Inflammatory macrophage treated with lipopolysaccharide for 1 hour (primary cell): ENCODE results near the gene ADAMTS8.

ENCODE experiments used
- DNase-seq, 2 donors: peaks; one replicate each; pipeline ENCODE4 v3.0.0-alpha.2; 2020 to 2022

ADAMTS8 gene

GRCh38 chr11:130462101-130462885 lies 33.9 kb upstream of the ADAMTS8 start:
- DNase-seq = no peak

- DNase-seq = no peak
These were observed 31.1 kb upstream of the ADAMTS8 start for GRCh38 chr11:130459521-130459920.

GRCh38 chr11:130458410-130458729 lies 30.0 kb upstream of the ADAMTS8 start:
- DNase-seq = no peak

GRCh38 chr11:130457623-130458409 lies 29.4 kb upstream of the ADAMTS8 start:
- DNase-seq = no peak

GRCh38 chr11:130456286-130456685 lies 27.9 kb upstream of the ADAMTS8 start:
- no peak for DNase-seq

- no peak for DNase-seq
These were observed 27.2 kb upstream of the ADAMTS8 start for GRCh38 chr11:130455483-130456127.

- DNase-seq = no peak
These were observed 26.3 kb upstream of the ADAMTS8 start for GRCh38 chr11:130454491-130455252.

- DNase-seq = no peak
These were observed 24.5 kb upstream of the ADAMTS8 start for GRCh38 chr11:130452940-130453339.

- DNase-seq = no peak
These were observed 23.8 kb upstream of the ADAMTS8 start for GRCh38 chr11:130452176-130452575.

GRCh38 chr11:130451231-130452019 lies 23.0 kb upstream of the ADAMTS8 start:
- no peak for DNase-seq

GRCh38 chr11:130449996-130450769 lies 21.8 kb upstream of the ADAMTS8 start:
- peak in 1 of 2 donors; percentile 16 for DNase-seq

- no peak for DNase-seq
These were observed 21.0 kb upstream of the ADAMTS8 start for GRCh38 chr11:130449310-130449990.

GRCh38 chr11:130448416-130449309 lies 20.3 kb upstream of the ADAMTS8 start, which contains the start of gene ADAMTS15:
ADAMTS15 (plus strand) TSS chr11:130448645; CDS start chr11:130448974, 329 bp downstream.
- DNase-seq = peak in 1 of 2 donors; percentile 22

- no peak for DNase-seq
These were observed 19.6 kb upstream of the ADAMTS8 start for GRCh38 chr11:130448039-130448415.

- no peak for DNase-seq
These were observed 17.4 kb upstream of the ADAMTS8 start for GRCh38 chr11:130445788-130446187.

GRCh38 chr11:130442737-130443136 lies 14.3 kb upstream of the ADAMTS8 start:
- DNase-seq = no peak

GRCh38 chr11:130441719-130442118 lies 13.3 kb upstream of the ADAMTS8 start:
- DNase-seq = no peak

GRCh38 chr11:130439876-130440275 lies 11.5 kb upstream of the ADAMTS8 start:
- DNase-seq = no peak

GRCh38 chr11:130439160-130439519 lies 10.7 kb upstream of the ADAMTS8 start:
- no peak for DNase-seq
